ENCODE data around the gene ACTN2.

Gene ACTN2

DNA sequence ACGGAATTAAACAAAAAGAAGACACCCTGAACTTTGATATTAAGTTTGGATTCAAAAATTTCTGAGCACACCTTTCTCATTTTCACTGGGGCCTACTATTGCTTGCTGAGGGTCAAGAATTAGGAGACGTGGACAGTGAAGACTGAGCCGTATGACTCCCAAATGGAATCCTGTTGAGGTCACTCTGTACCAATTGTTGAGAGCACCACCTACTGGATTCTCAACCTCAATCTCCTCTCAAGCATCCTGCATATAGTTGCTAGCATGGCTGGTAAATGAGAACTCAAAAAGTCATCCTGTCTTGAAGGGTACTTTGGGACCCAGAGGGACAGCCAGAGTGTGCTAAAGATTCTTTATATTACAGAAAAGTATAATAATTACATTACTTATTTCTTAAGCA is 88.6 kb downstream of the ACTN2 start:
- H3K27ac ChIP-seq (ENCODE audit: low read depth, low read length), result no peak overlapping the region
- no peak overlapping the region for H3K4me3 ChIP-seq (ENCODE audit: low read length)
- peaks cover 7% of the 10 kb centered on the region; the same call in 1 of the 2 replicates for H3K9me3 ChIP-seq (ENCODE audit: insufficient read depth, low read depth, low read length)
- 70% methylated on average over 3 of the region's 3 CpGs for WGBS
- no peaks in the 10 kb centered on the region for H3K27me3 ChIP-seq (ENCODE audit: insufficient read depth, low read length)
- no peaks in the 10 kb centered on the region for H3K4me1 ChIP-seq (ENCODE audit: insufficient read depth, low read length)
- no peak overlapping the region for H3K9ac ChIP-seq (ENCODE audit: low read depth, low read length)
- no peaks in the 10 kb centered on the region for H3K36me3 ChIP-seq (ENCODE audit: insufficient read depth, low read length)

DNA sequence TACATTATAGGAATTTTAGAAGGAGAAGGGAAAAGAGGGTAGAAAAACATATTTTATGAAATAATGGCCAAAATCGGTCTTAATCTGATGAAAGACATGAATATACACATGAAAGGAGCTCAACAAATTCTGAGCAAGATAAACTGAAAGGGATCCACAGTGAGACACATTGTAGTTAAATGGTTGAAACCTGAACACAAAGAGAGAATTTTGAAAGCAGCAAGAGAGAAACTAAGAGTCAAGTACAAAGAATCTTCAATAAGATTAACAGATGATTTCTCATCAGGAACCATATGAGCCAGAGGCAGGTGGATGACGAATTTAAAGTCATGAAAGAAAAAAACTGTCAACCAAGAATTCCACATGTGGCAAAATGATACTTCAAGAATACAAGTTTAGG is 93.0 kb downstream of the ACTN2 start:
- 92% methylated on average over 2 of the region's 2 CpGs for WGBS
- H3K4me3 ChIP-seq (ENCODE audit: low read length), result no peak overlapping the region
- no peak overlapping the region for H3K27ac ChIP-seq (ENCODE audit: low read depth, low read length)
- peaks cover 7% of the 10 kb centered on the region; the same call in 1 of the 2 replicates for H3K9me3 ChIP-seq (ENCODE audit: insufficient read depth, low read depth, low read length)
- H3K4me1 ChIP-seq (ENCODE audit: insufficient read depth, low read length), result no peaks in the 10 kb centered on the region
- H3K36me3 ChIP-seq (ENCODE audit: insufficient read depth, low read length), result no peaks in the 10 kb centered on the region
- H3K27me3 ChIP-seq (ENCODE audit: insufficient read depth, low read length), result no peaks in the 10 kb centered on the region
- H3K9ac ChIP-seq (ENCODE audit: low read depth, low read length), result no peak overlapping the region

DNA sequence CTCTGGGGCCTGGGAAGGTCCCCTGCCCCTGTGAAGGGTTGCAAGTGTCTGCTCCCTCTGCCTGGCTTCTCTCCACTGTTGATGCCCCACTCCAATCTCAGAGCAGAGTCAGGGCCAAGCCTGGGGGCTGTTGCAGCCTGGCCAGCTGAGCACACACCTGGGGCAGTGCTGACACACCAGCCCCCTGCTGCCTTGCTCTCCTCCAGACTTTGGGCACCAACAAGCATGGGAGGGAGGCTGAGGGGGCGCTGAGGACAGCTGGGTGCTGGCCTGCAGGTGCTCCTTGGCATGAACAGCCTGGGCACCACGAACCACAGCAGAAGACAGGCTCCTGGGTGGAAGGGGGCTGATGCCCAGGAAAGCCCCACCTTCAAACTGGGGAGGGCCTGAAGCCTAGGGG is 99.2 kb downstream of the ACTN2 start:
- no peaks in the 10 kb centered on the region for H3K9me3 ChIP-seq (ENCODE audit: insufficient read depth, low read depth, low read length)
- no peak overlapping the region for H3K27ac ChIP-seq (ENCODE audit: low read depth, low read length)
- no peaks in the 10 kb centered on the region for H3K4me1 ChIP-seq (ENCODE audit: insufficient read depth, low read length)
- 97% methylated on average over 2 of the region's 2 CpGs for WGBS
- H3K4me3 ChIP-seq (ENCODE audit: low read length), result no peak overlapping the region
- H3K36me3 ChIP-seq (ENCODE audit: insufficient read depth, low read length), result no peaks in the 10 kb centered on the region
- no peaks in the 10 kb centered on the region for H3K27me3 ChIP-seq (ENCODE audit: insufficient read depth, low read length)
- no peak overlapping the region for H3K9ac ChIP-seq (ENCODE audit: low read depth, low read length)

DNA sequence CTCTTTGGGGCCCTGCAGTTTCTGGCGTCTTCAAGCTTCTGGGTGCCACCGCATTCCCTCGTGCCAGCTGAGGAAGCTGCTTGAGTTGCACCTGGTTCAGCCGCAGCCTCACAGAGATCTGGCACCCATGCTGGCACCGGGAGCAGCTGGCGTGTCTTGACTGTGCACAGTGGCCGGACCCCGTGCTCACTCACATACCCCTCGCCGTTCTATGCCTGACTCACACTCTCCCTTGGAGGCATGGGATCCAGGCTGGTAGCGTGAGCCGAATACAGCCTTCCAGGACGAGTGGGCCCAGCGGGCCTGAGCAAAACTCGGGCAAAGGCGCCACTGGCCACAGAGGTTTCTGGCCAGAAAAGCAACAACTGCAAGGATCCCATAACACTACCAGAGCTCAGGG is 100.2 kb downstream of the ACTN2 start:
- Histone ChIP-seq H3K27ac (ENCODE audit: low read depth, low read length) (no peak overlapping the region), H3K36me3 (ENCODE audit: insufficient read depth, low read length) (no peaks in the 10 kb centered on the region), H3K9ac (ENCODE audit: low read depth, low read length) (no peak overlapping the region), H3K4me1 (ENCODE audit: insufficient read depth, low read length) (no peaks in the 10 kb centered on the region), H3K27me3 (ENCODE audit: insufficient read depth, low read length) (0 out of 2 replicates have a peak, but pooled peaks cover under 1% of the 10 kb centered on the region), H3K9me3 (ENCODE audit: insufficient read depth, low read depth, low read length) (no peaks in the 10 kb centered on the region), H3K4me3 (ENCODE audit: low read length) (no peak overlapping the region)
- WGBS, result 94% methylated on average over 16 of the region's 16 CpGs

DNA sequence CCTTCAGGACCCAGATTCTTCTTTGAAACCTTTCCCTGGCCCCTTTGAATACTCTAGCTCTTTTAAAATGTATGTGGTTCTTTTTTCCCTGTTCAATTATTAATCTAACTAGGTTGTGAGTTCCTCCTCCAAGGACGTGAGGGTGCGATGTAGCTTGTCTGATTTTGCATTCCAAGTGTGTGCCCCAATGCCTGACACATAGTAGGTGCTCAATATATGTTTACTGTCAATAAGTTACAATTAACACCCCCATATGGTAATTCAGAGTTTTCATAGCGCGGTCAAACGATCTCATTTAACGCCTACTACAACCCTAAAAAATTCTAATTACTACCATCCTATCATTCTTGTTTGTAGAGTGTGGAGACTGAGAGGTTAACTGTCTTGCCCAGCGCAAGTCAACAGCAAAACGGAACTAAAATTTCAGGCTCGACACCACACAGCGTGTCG is 108.3 kb downstream of the ACTN2 start:
- H3K9me3 ChIP-seq (ENCODE audit: insufficient read depth, low read depth, low read length), result no peaks in the 10 kb centered on the region
- no peaks in the 10 kb centered on the region; the same call in 1 of the 2 replicates for H3K4me1 ChIP-seq (ENCODE audit: insufficient read depth, low read length)
- 29% methylated on average over 7 of the region's 11 CpGs for WGBS
- no peak overlapping the region for H3K27ac ChIP-seq (ENCODE audit: low read depth, low read length)
- peaks cover 22% of the 10 kb centered on the region; the same call in 1 of the 2 replicates for H3K27me3 ChIP-seq (ENCODE audit: insufficient read depth, low read length)
- H3K36me3 ChIP-seq (ENCODE audit: insufficient read depth, low read length), result no peaks in the 10 kb centered on the region
- peak overlapping the region; percentile 2; the same call in 1 of the 2 replicates for H3K9ac ChIP-seq (ENCODE audit: low read depth, low read length)
- peak overlapping the region; percentile 93 for H3K4me3 ChIP-seq (ENCODE audit: low read length)

DNA sequence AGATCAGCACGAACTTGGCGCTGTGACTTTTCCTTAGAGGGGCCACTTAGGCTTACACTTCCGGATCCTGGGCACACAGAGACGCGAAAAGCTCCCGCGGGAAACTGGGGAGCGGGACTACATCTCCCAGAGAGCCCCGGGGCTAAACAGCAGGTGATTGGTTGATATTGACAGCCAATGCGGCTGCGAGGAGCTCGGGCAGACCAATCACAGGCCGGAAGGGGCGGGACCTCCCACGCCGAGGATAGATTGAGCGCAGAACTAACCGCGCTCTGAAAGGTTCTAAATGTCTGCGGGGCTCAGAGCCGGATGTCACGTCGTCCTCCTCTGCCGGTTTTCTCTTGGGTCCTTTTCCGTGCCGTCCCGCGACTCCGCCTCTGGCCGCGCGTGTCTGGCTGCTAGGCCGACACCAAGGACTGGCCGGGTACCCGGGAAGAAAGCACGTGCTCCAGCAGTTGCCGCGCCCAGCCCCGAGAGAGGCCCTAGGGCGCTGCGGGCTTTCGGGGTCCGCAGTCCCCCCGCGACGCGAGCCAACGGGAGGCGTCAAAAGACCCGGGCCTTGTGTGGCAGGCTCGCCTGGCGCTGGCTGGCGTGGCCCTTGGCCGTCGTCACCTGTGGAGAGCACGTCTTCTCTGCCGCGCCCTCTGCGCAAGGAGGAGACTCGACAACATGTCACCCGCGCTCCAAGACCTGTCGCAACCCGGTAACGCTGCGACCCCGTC is 108.9 kb downstream of the ACTN2 start, which contains the start of gene MTR:
Gene MTR, plus strand, starts transcription at position 258 of the 722 bp plus-strand sequence. Its CDS starts 412 bp downstream, at position 670.
- H3K4me1 ChIP-seq (ENCODE audit: insufficient read depth, low read length), result no peaks in the 10 kb centered on the region; the same call in 1 of the 2 replicates
- H3K27me3 ChIP-seq (ENCODE audit: insufficient read depth, low read length), result peaks cover 22% of the 10 kb centered on the region; the same call in 1 of the 2 replicates
- no peaks in the 10 kb centered on the region for H3K36me3 ChIP-seq (ENCODE audit: insufficient read depth, low read length)
- no peak within 1 kb of the TSS for H3K27ac ChIP-seq (ENCODE audit: low read depth, low read length)
- WGBS, result under 1% methylated on average over 67 of the region's 67 CpGs
- H3K4me3 ChIP-seq (ENCODE audit: low read length), result peak within 1 kb of the TSS; percentile 93
- H3K9ac ChIP-seq (ENCODE audit: low read depth, low read length), result peak within 1 kb of the TSS; percentile 77
- no peaks in the 10 kb centered on the region for H3K9me3 ChIP-seq (ENCODE audit: insufficient read depth, low read depth, low read length)

DNA sequence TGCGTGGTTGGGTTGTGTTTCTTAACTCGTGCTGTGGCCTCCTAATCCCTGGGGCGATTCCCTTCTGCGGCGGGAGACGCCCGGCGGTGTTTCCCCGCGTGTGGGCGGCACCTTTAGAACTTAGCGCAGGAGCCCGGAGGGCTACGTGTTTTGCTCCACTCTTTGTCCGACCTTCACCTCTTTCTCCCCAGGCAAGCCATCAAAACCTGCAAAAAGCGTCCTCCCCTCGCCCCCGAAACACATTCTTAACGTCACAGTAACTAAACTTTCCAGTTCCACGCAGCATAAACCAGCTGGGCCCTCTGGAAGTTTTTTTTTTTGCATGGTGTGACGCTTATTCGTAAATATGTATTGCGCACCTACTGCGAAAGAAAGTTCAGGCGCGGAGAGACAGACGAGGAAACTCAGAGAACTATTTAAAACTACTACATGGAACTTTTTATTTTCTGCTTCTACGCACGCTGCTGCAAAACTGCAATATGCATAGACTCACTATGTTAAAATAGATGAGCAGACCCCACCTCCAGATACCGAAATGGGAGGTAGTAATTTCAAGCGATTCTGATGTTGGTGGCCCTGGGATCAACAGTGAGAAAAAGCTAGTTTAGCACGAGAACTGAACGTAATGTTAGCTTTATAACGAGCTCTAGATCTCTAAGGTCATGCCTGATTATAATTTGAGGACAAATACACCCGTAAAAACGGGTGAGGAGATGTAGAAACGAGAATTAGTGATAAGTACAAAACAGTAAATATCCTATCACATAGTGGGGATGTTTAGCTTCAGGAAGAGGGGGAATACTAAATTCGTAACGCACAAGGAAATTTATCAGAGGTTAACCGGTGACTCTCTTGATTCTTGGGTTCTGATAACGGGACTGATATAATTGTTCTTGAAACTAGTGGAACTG is 109.7 kb downstream of the ACTN2 start:
- Histone ChIP-seq H3K9me3 (ENCODE audit: insufficient read depth, low read depth, low read length) (no peaks in the 10 kb centered on the region), H3K27ac (ENCODE audit: low read depth, low read length) (no peak overlapping the region), H3K36me3 (ENCODE audit: insufficient read depth, low read length) (no peaks in the 10 kb centered on the region), H3K9ac (ENCODE audit: low read depth, low read length) (peak overlapping the region; percentile 77), H3K27me3 (ENCODE audit: insufficient read depth, low read length) (peaks cover 22% of the 10 kb centered on the region; the same call in 1 of the 2 replicates), H3K4me3 (ENCODE audit: low read length) (peak overlapping the region; percentile 93), H3K4me1 (ENCODE audit: insufficient read depth, low read length) (no peaks in the 10 kb centered on the region; the same call in 1 of the 2 replicates)
- 9% methylated on average over 40 of the region's 41 CpGs for WGBS

DNA sequence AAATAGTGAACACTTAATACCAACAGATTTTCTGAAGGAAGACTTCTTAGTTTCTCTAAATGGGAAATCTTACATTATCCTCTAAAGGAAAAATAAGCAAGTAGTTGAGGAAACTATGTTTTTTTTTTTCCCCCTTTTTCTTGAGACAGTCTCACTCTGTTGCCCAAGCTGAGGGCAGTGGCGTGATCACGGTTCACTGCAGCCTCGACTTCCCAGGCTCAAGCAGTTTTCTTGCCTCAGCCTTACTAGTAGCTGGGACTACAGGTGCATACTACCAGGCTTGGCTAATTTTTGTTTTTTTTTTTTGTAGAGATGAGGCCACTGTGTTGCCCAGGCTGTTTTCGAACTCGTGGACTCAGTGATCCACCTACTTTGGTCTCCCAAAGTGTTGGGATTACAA is 112.7 kb downstream of the ACTN2 start:
- H3K4me3 ChIP-seq (ENCODE audit: low read length), result no peak overlapping the region
- H3K4me1 ChIP-seq (ENCODE audit: insufficient read depth, low read length), result no peaks in the 10 kb centered on the region; the same call in 1 of the 2 replicates
- H3K27me3 ChIP-seq (ENCODE audit: insufficient read depth, low read length), result peaks cover 11% of the 10 kb centered on the region; the same call in 1 of the 2 replicates
- no peak overlapping the region for H3K27ac ChIP-seq (ENCODE audit: low read depth, low read length)
- H3K36me3 ChIP-seq (ENCODE audit: insufficient read depth, low read length), result peaks cover 6% of the 10 kb centered on the region
- no peak overlapping the region for H3K9ac ChIP-seq (ENCODE audit: low read depth, low read length)
- H3K9me3 ChIP-seq (ENCODE audit: insufficient read depth, low read depth, low read length), result no peaks in the 10 kb centered on the region
- 96% methylated on average over 5 of the region's 5 CpGs for WGBS

DNA sequence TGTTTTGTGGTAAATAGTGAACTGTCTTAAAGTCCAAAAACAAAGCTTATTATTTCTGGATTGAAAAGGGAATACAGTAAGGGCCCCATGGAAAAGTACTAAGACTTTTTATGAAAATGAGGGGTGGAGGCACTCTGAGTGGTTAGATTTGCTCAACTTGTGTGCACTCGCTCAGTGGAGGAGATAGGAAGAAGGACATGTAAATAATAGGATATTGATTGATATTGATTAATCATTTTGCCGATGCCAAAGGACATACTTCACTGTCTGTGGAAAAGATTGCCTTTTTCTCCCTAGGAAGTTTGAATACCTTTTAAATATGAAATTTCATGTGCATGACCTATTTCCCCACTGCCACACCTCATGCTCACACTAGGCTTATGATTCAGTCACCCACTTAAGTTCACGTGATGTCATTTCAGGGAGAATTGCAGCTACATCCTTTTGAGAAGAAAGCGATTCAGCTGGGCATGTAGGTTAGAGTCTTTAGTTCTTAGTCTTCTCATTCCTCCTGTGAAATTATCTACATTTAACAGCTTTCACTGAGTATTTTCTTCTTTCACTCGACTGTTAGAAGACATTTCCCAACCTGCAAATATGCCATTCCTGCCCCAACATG is 113.8 kb downstream of the ACTN2 start:
- no peaks in the 10 kb centered on the region; the same call in 1 of the 2 replicates for H3K4me1 ChIP-seq (ENCODE audit: insufficient read depth, low read length)
- no peak overlapping the region for H3K4me3 ChIP-seq (ENCODE audit: low read length)

DNA sequence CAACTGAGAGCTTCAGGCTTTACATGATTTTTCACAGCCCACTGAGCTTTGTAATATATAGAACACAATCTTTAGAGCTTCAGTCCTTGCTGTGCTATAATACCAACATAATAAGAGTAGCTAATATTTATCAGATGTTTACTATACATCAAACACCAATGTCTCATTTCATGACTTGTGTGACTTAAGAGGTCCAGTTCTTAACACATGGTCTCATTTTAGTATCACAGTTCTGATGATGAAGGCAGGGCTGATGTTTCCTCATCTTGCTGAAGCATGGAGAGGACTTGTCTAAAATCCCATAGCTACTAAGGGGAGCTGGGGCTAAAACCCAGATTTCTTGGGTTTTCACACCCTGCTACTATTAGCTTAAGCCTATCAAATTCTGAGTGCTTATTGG is 114.3 kb downstream of the ACTN2 start:
- peaks cover 8% of the 10 kb centered on the region; the same call in 1 of the 2 replicates for H3K27me3 ChIP-seq (ENCODE audit: insufficient read depth, low read length)
- no peak overlapping the region for H3K27ac ChIP-seq (ENCODE audit: low read depth, low read length)
- H3K4me1 ChIP-seq (ENCODE audit: insufficient read depth, low read length), result no peaks in the 10 kb centered on the region; the same call in 1 of the 2 replicates

More for the DNA sequence above, 113.8 kb downstream of the ACTN2 start:
- no peak overlapping the region for H3K9ac ChIP-seq (ENCODE audit: low read depth, low read length)
- peaks cover 8% of the 10 kb centered on the region; the same call in 1 of the 2 replicates for H3K27me3 ChIP-seq (ENCODE audit: insufficient read depth, low read length)
- no peak overlapping the region for H3K27ac ChIP-seq (ENCODE audit: low read depth, low read length)
- 85% methylated on average over 5 of the region's 5 CpGs for WGBS
- H3K9me3 ChIP-seq (ENCODE audit: insufficient read depth, low read depth, low read length), result no peaks in the 10 kb centered on the region
- H3K36me3 ChIP-seq (ENCODE audit: insufficient read depth, low read length), result peaks cover 13% of the 10 kb centered on the region

More for the DNA sequence above, 114.3 kb downstream of the ACTN2 start:
- no peak overlapping the region for H3K9ac ChIP-seq (ENCODE audit: low read depth, low read length)
- H3K4me3 ChIP-seq (ENCODE audit: low read length), result no peak overlapping the region
- H3K36me3 ChIP-seq (ENCODE audit: insufficient read depth, low read length), result peaks cover 13% of the 10 kb centered on the region
- no peaks in the 10 kb centered on the region for H3K9me3 ChIP-seq (ENCODE audit: insufficient read depth, low read depth, low read length)

All from HUES64 (cell line).